ENCODE data around the gene SIDT2. TPM values are rescaled to one million over a fixed set of nuclear protein-coding genes. Genes with fewer than 3 reads are reported as not detected.

The SIDT2 gene
- total and polyA plus RNA-seq, 2 of the 13 experiments (the other 11 are each of a cell fraction or from before 2014, with no cell fraction given): 11.5 to 28.0 TPM

GRCh38 chr11:117143871-117144476 lies 34.6 kb upstream of the SIDT2 start, which contains the start of gene PAFAH1B2 (continued):
- peak; percentile 29; the same call in 1 of the 2 replicates for TF ChIP-seq GZF1 (CRISPR knock-in tag; IDR thresholded peaks at IDR 0.05)
- no peak for TF ChIP-seq CENPT (CRISPR knock-in tag; IDR thresholded peaks at IDR 0.05; ENCODE audit: low read depth)
- TF ChIP-seq ATAD3A (CRISPR knock-in tag; IDR thresholded peaks at IDR 0.05): no peak
- peak; percentile 73 for TF ChIP-seq NFKBIZ (CRISPR knock-in tag; IDR thresholded peaks at IDR 0.05)
- no peak for TF ChIP-seq GLI4 (CRISPR knock-in tag; IDR thresholded peaks at IDR 0.05; ENCODE audit: borderline replicate concordance)
- TF ChIP-seq HHEX (CRISPR knock-in tag; IDR thresholded peaks at IDR 0.05): no peak
- no peak for TF ChIP-seq XBP1 (CRISPR knock-in tag; IDR thresholded peaks at IDR 0.05)
- TF ChIP-seq GATAD1 (CRISPR knock-in tag; IDR thresholded peaks at IDR 0.05): peak; percentile 86
- TF ChIP-seq REPIN1 (CRISPR knock-in tag; IDR thresholded peaks at IDR 0.05; ENCODE audit: borderline replicate concordance, low read depth): 0 out of 2 replicates have a peak, but pooled peaks have one; percentile 51
- no peak; the same call in 1 of the 2 replicates for TF ChIP-seq ZNF160 (CRISPR knock-in tag; IDR thresholded peaks at IDR 0.05)
- TF ChIP-seq KDM4B (CRISPR knock-in tag; IDR thresholded peaks at IDR 0.05): 0 out of 2 replicates have a peak, but pooled peaks have one; percentile 70
- peak; percentile 8; the same call in 1 of the 2 replicates for TF ChIP-seq HNF4G (IDR thresholded peaks at IDR 0.05; ENCODE audit: borderline replicate concordance, low read depth, low read length)
- TF ChIP-seq HNF4G (CRISPR knock-in tag; IDR thresholded peaks at IDR 0.05; ENCODE audit: borderline replicate concordance, low read depth): no peak
- no peak for TF ChIP-seq AFF4 (CRISPR knock-in tag; IDR thresholded peaks at IDR 0.05)
- TF ChIP-seq ZNF574 (CRISPR knock-in tag; IDR thresholded peaks at IDR 0.05): peak; percentile 88
- peak; percentile 71 for TF ChIP-seq MEF2D (CRISPR knock-in tag; IDR thresholded peaks at IDR 0.05)
- TF ChIP-seq AKAP8 (CRISPR knock-in tag; IDR thresholded peaks at IDR 0.05): peak; percentile 23; the same call in 1 of the 2 replicates
- TF ChIP-seq SP2 (CRISPR knock-in tag; IDR thresholded peaks at IDR 0.05): peak; percentile 95
- TF ChIP-seq ZNF512B (CRISPR knock-in tag; IDR thresholded peaks at IDR 0.05; ENCODE audit: borderline replicate concordance): no peak
- peak; percentile 84 for TF ChIP-seq ZNF746 (CRISPR knock-in tag; IDR thresholded peaks at IDR 0.05)
- TF ChIP-seq HNF4A (CRISPR knock-in tag; IDR thresholded peaks at IDR 0.05): no peak

Data from HepG2 (cell line).